ENCODE results near the gene SEMA3G.

SEMA3G gene

GRCh38 chr3:52444860-52445793 lies at the start of gene SEMA3G:
TSS of gene SEMA3G (minus strand) at chr3:52445103. CDS start at chr3:52445027, 76 bp downstream.
- DNase-seq (ENCODE audit: low spot score), result peak; percentile 56

GRCh38 chr3:52494445-52494844 lies 49.5 kb upstream of the SEMA3G start:
- DNase-seq (ENCODE audit: low spot score), result no peak

- DNase-seq (ENCODE audit: low spot score), result no peak
These were observed 48.5 kb upstream of the SEMA3G start for GRCh38 chr3:52493232-52494017.

GRCh38 chr3:52492059-52492458 lies 47.2 kb upstream of the SEMA3G start:
- DNase-seq (ENCODE audit: low spot score), result no peak

- DNase-seq (ENCODE audit: low spot score), result no peak
These were observed 46.1 kb upstream of the SEMA3G start for GRCh38 chr3:52490939-52491526.

- DNase-seq (ENCODE audit: low spot score), result no peak
These were observed 45.4 kb upstream of the SEMA3G start for GRCh38 chr3:52490035-52490938.

- no peak for DNase-seq (ENCODE audit: low spot score)
These were observed 44.5 kb upstream of the SEMA3G start for GRCh38 chr3:52489453-52489852.

GRCh38 chr3:52488746-52489145 lies 43.8 kb upstream of the SEMA3G start:
- no peak for DNase-seq (ENCODE audit: low spot score)

- no peak for DNase-seq (ENCODE audit: low spot score)
These were observed 43.1 kb upstream of the SEMA3G start for GRCh38 chr3:52487788-52488691.

GRCh38 chr3:52487050-52487787 lies 42.3 kb upstream of the SEMA3G start:
- DNase-seq (ENCODE audit: low spot score), result no peak

- no peak for DNase-seq (ENCODE audit: low spot score)
These were observed 40.0 kb upstream of the SEMA3G start for GRCh38 chr3:52484680-52485461.

- DNase-seq (ENCODE audit: low spot score), result no peak
These were observed 38.9 kb upstream of the SEMA3G start for GRCh38 chr3:52483577-52484381.

GRCh38 chr3:52483081-52483480 lies 38.2 kb upstream of the SEMA3G start:
- no peak for DNase-seq (ENCODE audit: low spot score)

- DNase-seq (ENCODE audit: low spot score), result peak; percentile 24
These were observed 37.1 kb upstream of the SEMA3G start for GRCh38 chr3:52481819-52482521.

GRCh38 chr3:52480768-52481715 lies 36.1 kb upstream of the SEMA3G start:
- DNase-seq (ENCODE audit: low spot score), result no peak

- DNase-seq (ENCODE audit: low spot score), result no peak
These were observed 35.1 kb upstream of the SEMA3G start for GRCh38 chr3:52479877-52480575.
